Stimulated activated CD8-positive, alpha-beta memory T cell treated with anti-CD3 and anti-CD28 coated beads, Interleukin-15, amount 100 ng/mL, for 24 hours (primary cell): ENCODE results near the gene TBC1D3C.
"Not testable (repeated sequence)": the region's sequence is repeated elsewhere in the genome, so short reads cannot be mapped to it uniquely, and the experiment has no call there.

Experiments
- DNase-seq: peaks from one replicate; pipeline ENCODE4 v3.0.0-alpha.2; 2020; ENCODE audit warnings: low read depth

Gene TBC1D3C

GRCh38 chr17:38068534-38068933 lies at the start of gene TBC1D3C:
Gene TBC1D3C, minus strand, starts transcription at chr17:38068634. Its CDS starts 1,568 bp downstream, at chr17:38067066.
- not testable (repeated sequence) for DNase-seq

- not testable (repeated sequence) for DNase-seq
Measured at GRCh38 chr17:38099262-38099661, 30.8 kb upstream of the TBC1D3C start.

- not testable (repeated sequence) for DNase-seq
Measured at GRCh38 chr17:38094059-38094694, 25.7 kb upstream of the TBC1D3C start.

GRCh38 chr17:38088120-38088519 lies 19.7 kb upstream of the TBC1D3C start:
- not testable (repeated sequence) for DNase-seq

GRCh38 chr17:38087344-38087743 lies 18.9 kb upstream of the TBC1D3C start:
- DNase-seq, result not testable (repeated sequence)
